Superior temporal gyrus (tissue), 1 donor: ENCODE measurements around the gene GADD45G.
A peak's percentile ranks its signal among the peaks of the same experiment; 100 is the strongest.

Source experiments
- DNase-seq: peaks from one replicate; pipeline ENCODE4 v3.0.0-alpha.2; 2016; ENCODE audit errors: extremely low spot score

GADD45G gene

GRCh38 chr9:89592963-89593726, 11.7 kb upstream of the GADD45G start:
- no peak for DNase-seq

DNA sequence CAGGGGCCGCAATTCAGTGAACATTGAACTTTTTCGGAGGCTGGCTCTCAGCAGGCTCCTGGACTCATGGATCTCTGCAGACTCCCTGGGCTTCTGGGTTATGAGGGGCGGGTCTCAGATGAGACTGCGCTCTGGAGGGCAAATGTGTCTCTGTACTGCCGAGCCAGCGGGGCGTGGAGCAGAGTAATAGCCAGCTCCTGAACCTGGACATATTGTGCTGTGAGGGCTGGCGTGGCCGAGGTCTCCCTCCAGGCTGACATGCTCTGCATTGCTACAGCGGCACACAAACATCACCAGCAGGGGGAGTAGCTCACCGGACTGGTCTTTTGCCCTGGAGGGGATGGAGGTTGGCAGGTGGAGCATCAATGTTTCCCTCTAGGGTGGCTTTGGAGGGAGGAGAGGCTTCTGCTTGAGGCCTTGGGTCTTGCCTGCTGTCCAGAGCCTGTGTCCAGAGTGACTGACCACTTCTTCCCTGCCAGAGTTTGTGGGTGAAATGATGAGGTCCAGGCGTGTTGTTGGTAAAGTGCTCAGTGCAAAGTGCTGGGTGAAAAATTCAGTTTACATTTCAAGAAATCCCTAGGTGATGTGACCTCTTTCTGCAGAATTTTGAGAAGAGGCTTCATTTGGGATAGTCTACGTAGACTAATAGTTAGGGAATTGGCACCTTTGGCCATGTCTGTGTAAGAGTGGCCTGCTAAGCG, 10.9 kb upstream of the GADD45G start:
- no peak for DNase-seq

DNA sequence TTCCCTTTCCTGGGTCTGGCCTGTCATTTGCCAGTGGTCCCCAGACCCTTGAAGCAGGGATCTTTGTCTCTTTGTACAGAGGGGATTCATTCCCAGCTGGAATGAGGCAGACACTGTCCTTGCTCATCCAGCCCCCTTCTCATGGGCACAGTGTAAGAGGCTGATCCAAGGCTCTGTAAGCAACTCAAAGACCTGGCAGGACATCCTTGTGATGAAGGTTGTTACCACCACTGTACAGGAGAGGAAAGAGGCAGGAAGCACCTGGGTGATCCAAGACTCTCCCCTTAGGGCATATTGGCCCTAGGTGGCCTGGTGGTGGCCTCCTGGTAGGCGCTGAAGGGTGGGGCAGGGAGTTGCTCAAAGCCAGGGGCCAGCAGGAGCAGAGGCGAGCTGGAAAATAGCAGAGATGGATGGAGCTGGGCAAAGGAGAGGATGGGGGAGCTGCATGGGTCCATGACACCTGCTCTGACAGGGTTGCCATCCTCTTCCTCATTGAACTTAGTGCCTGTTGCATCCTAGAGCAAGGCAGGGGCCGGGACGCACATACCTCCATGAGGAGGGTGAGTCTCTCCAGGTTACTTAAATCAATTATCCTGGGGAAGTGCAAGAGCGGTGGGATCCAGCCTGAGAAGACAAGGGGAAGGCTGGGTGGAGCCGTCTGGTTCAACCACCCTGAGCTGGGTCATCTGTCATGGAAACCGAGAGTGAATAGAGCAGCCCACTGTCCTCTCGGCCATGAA, 9.8 kb upstream of the GADD45G start:
- no peak for DNase-seq

DNA sequence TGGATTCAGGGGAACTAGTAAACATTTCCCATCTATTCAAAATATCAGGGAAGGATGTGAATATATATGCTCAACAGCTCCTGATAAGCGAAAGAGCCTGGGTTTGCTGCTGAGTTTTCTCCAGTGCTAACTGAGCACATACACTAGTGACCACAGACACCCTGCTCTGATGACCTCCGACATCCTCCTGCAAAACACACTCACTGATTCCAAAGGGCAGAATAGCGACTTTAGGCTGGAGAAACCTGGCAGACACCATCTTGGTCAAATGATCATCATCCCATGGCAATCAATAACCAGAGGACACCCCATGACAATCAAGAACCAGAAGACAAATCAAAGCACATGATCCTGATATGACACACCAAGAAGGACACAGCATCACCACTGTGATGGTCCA, 9.2 kb upstream of the GADD45G start:
- no peak for DNase-seq

- no peak for DNase-seq
Observed at GRCh38 chr9:89596937-89597555, 7.8 kb upstream of the GADD45G start.

DNA sequence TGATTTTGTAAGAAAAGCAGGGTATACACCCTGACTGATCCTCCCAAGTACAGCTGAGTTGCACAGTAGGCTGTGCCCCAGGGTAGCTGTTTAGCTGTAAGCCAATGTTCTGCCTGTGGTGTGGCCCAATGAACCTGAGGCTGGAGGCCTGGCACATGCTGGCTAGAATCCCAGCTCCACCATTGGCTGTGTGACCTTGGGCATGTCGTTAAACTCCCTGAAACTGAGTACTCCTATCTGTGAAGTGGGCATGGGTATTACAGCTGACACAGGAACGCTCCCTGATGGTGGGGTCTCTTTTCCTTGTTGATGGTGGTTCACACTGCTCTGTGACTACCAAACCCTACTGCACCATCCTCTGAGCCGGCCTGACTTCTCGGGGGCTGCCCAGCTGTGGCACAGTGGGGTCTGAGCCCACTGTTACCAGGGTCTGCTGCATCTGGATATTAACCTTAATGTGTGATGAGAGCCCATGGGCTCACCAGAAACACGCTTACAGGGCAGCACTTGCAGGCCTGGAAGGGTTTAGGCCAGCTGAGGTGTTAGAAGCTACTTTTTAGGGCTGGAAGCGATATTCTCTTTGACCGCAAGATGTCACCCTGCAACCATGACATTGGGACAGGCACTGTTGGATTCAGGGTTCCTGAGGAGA, 7.0 kb upstream of the GADD45G start:
- peak; percentile 91 for DNase-seq

- no peak for DNase-seq
Observed at GRCh38 chr9:89598363-89598713, 6.5 kb upstream of the GADD45G start.

DNA sequence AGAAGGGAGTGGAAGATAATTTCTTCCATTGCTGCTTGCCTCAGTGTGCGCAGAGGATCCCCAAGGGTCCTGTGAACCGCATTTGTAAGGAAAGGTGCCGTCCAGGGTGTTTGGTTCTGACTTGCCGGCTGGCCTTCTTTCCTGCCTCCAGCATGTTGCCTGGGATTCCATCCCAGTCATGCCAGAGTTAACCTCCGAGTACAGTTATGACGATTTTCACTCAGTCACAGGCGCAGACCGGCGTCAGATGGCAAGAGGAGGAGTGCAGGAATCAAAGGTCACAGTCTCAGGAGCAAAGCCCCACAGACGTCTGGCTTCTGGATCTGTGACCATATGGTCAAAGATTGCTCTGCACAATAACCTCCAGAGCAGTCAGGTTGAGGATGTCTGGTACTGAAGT, 5.9 kb upstream of the GADD45G start:
- no peak for DNase-seq

- no peak for DNase-seq
Observed at GRCh38 chr9:89600831-89601230, 4.0 kb upstream of the GADD45G start.

DNA sequence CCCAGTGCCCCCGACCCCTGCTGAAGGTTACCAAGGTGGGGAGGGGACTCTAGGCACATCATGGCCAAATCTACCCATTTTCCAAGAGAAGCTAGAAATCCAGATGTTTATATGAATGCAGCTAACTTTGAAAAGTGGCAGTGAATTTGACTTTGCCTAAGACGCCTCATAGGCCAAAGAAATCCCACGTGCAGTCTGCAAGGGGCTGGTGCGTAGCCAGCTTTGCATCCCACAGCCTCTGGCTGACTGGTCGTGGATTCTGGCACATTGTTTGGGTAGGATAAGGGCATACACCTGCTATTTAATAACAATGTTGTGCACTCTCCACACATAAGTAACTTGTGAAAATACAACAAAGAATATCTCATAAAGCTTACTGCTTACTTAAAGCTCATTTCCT, 3.5 kb upstream of the GADD45G start:
- no peak for DNase-seq

GRCh38 chr9:89601856-89602562, 2.8 kb upstream of the GADD45G start:
- no peak for DNase-seq

GRCh38 chr9:89602978-89603766, 1.6 kb upstream of the GADD45G start:
- DNase-seq: peak; percentile 94

- peak; percentile 69 for DNase-seq
Observed at GRCh38 chr9:89603767-89604665, 796 bp upstream of the GADD45G start.

DNA sequence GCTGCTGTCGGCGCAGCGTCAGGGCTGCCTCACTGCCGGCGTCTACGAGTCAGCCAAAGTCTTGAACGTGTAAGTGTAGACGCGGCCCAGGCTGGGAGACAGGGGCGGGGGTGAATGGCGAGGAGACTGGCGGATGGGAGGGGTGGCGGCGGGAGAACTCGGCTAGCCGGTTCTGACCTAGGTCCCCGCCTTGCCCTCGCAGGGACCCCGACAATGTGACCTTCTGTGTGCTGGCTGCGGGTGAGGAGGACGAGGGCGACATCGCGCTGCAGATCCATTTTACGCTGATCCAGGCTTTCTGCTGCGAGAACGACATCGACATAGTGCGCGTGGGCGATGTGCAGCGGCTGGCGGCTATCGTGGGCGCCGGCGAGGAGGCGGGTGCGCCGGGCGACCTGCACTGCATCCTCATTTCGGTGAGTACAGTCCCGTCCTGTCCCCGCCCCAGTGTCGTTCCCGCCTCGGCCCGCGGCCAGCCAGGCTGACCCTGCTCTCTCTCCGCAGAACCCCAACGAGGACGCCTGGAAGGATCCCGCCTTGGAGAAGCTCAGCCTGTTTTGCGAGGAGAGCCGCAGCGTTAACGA, 745 bp downstream of the GADD45G start:
- peak; percentile 60 for DNase-seq

DNA sequence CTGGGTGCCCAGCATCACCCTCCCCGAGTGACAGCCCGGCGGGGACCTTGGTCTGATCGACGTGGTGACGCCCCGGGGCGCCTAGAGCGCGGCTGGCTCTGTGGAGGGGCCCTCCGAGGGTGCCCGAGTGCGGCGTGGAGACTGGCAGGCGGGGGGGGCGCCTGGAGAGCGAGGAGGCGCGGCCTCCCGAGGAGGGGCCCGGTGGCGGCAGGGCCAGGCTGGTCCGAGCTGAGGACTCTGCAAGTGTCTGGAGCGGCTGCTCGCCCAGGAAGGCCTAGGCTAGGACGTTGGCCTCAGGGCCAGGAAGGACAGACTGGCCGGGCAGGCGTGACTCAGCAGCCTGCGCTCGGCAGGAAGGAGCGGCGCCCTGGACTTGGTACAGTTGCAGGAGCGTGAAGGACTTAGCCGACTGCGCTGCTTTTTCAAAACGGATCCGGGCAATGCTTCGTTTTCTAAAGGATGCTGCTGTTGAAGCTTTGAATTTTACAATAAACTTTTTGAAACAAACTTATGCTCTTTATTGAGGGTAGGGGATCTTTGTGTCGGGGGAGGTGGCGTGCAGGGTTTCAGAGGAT, 1.3 kb downstream of the GADD45G start:
- peak; percentile 61 for DNase-seq

GRCh38 chr9:89606624-89607311, 2.0 kb downstream of the GADD45G start:
- DNase-seq: peak; percentile 66

GRCh38 chr9:89608641-89609335, 4.0 kb downstream of the GADD45G start:
- DNase-seq: no peak
